Cardiac ventricle fibroblast (primary cell): ENCODE results near the gene CYP3A7. TPM values are rescaled to one million over a fixed set of nuclear protein-coding genes. Genes with fewer than 3 reads are reported as not detected.

Source experiments
- total RNA-seq: library from RNA; depleted of rRNA; stranded (reverse); fragments of >200 nt; gene quantifications from 2 replicates; pipeline ENCODE4 v1.2.3, GENCODE V29; 2015

The CYP3A7 gene
- total RNA-seq = not detected in 2 replicates

DNA sequence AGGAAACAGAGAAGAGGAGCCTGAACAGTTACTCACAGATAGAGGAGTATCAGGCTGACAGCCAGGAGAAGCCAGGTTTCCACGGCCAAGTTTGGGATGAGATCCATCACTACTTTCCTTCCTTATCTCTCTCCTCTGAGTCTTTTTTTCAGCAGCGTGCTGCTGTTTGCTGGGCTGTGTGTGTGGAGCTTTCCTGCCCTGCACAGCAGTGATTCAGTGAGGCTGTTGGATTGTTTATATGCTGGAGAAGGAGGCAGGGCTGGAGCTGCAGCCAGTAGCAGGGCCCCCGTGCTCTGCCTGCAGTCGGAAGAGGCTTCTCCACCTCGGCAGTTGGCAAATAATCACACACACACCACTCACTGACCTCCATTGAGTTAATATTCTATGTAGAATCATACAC lies at the start of gene CYP3A7:
Gene CYP3A7, minus strand, starts transcription at position 210 of the 400 bp plus-strand sequence. Its CDS starts 103 bp downstream, at position 107.

DNA sequence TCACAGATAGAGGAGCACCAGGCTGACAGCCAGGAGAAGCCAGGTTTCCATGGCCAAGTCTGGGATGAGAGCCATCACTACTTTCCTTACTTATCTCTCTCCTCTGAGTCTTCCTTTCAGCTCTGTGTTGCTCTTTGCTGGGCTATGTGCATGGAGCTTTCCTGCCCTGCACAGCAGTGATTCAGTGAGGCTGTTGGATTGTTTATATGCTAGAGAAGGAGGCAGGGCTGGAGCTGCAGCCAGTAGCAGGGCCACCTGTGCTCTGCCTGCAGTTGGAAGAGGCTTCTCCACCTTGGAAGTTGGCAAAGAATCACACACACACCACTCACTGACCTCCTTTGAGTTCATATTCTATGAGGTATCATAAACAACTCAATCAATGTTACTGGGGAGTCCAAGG lies 49.0 kb upstream of the CYP3A7 start, which contains the start of gene CYP3A4:
Gene CYP3A4, minus strand, starts transcription at position 178 of the 400 bp plus-strand sequence. Its CDS starts 103 bp downstream, at position 75.

DNA sequence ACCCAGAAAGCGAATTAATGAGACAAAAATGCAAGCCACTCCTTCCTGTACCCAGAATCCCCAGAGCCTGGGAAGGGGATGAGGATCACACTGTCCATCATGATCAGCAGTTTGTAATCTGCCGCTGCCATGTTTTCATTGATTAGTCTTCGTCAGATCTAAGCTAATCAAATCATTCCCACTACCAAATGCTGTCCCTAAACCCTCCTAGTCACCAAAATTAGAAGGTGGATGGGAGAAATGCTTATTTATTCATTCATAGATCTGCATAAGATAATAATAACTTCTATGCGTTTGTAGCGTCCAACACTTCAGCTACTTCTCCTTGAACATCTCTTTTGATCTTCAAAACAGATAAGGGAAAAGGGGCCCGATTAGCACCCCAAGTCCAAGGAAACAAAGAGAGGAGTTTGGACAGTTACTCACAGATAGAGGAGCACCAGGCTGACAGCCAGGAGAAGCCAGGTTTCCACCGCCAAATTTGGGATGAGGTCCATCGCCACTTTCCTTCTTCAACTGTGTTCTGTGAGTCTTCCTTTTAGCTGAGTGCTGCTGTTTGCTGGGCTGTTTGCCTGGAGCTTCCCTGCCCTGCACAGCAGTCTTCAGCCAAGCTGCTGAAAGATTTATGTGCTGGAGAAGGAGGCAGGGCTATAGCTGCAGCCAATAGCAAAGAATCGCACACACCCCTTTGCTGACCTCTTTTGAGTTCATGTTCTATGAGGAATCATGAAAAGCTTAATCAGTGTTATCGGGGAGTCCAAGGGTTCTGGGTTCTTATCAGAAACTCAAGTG lies 55.4 kb downstream of the CYP3A7 start, which contains the start of gene CYP3A5:
Gene CYP3A5, minus strand, starts transcription at position 597 of the 792 bp plus-strand sequence. Its CDS starts 100 bp downstream, at position 497.

Other genes with a start within 250 kb of the CYP3A7 start
- gene ZNF394, start 234.9 kb downstream of the CYP3A7 start, total RNA-seq = 15.4 and 18.4 TPM in 2 replicates
- 5.7 and 5.9 TPM in 2 replicates for gene ZKSCAN5, start 230.5 kb downstream of the CYP3A7 start, total RNA-seq
- gene FAM200A, start 183.1 kb downstream of the CYP3A7 start, total RNA-seq = 3.6 and 4.9 TPM in 2 replicates
- gene ZNF655, start 176.6 kb downstream of the CYP3A7 start, total RNA-seq = 36.0 and 51.3 TPM in 2 replicates
- 0.87 TPM in 1 of 2 replicates, not detected in the other for gene TMEM225B, start 136.9 kb downstream of the CYP3A7 start, total RNA-seq
- gene ZSCAN25, start 118.2 kb downstream of the CYP3A7 start, total RNA-seq = 6.1 and 6.3 TPM in 2 replicates
- gene CYP3A5, start 55.2 kb downstream of the CYP3A7 start, total RNA-seq = not detected in 2 replicates
- gene CYP3A4, start 49.0 kb upstream of the CYP3A7 start, total RNA-seq = not detected in 2 replicates
- not detected in 2 replicates for gene CYP3A43, start 92.8 kb upstream of the CYP3A7 start, total RNA-seq
- gene OR2AE1, start 141.8 kb upstream of the CYP3A7 start, total RNA-seq = 0.25 TPM in 1 of 2 replicates, not detected in the other
- 32.7 and 33.8 TPM in 2 replicates for gene TRIM4, start 184.3 kb upstream of the CYP3A7 start, total RNA-seq
- gene GJC3, start 194.4 kb upstream of the CYP3A7 start, total RNA-seq = not detected in 2 replicates
- 1.3 and 2.1 TPM in 2 replicates for gene AZGP1, start 240.8 kb upstream of the CYP3A7 start, total RNA-seq